Neural cell (in vitro differentiated cells): ENCODE measurements around the gene RPL34.

Experiments used
- CTCF ChIP-seq: fragments of 450-650 bp; IDR thresholded peaks from 2 replicates; pipeline ENCODE4 v1.5.1; 2014; ENCODE audit warnings: antibody characterized with exemption, mild to moderate bottlenecking, moderate library complexity; ENCODE audit not compliant: poor library complexity, severe bottlenecking
- EP300 ChIP-seq: fragments of 450-650 bp; conservative IDR thresholded peaks from 2 replicates; pipeline ENCODE4 v1.6.1; 2014; ENCODE audit warnings: antibody characterized with exemption, mild to moderate bottlenecking, moderate library complexity; ENCODE audit not compliant: poor library complexity, severe bottlenecking
- EZH2 ChIP-seq: fragments of 200-600, 300-800 bp; shearing (Covaris generic), sonication (generic); IDR thresholded peaks from 2 replicates; pipeline ENCODE4 v1.6.1; 2014; ENCODE audit warnings: antibody characterized with exemption, low read length, borderline replicate concordance, mild to moderate bottlenecking; ENCODE audit not compliant: insufficient read depth, poor library complexity, severe bottlenecking
- MXI1 ChIP-seq: fragments of 450-650 bp; conservative IDR thresholded peaks from 2 replicates; pipeline ENCODE4 v1.6.1; 2014; ENCODE audit warnings: antibody characterized with exemption, mild to moderate bottlenecking; ENCODE audit not compliant: poor library complexity, severe bottlenecking
- POLR2AphosphoS5 ChIP-seq: IDR thresholded peaks from 2 replicates; pipeline ENCODE4 v1.6.1; 2012
- RAD21 ChIP-seq: fragments of 450-650 bp; conservative IDR thresholded peaks from 2 replicates; pipeline ENCODE4 v1.6.1; 2014; ENCODE audit warnings: antibody characterized with exemption, mild to moderate bottlenecking, moderate library complexity
- REST ChIP-seq: IDR thresholded peaks from 2 replicates; pipeline ENCODE4 v1.6.1; 2012; ENCODE audit warnings: borderline replicate concordance
- SMC3 ChIP-seq: fragments of 450-650 bp; conservative IDR thresholded peaks from 2 replicates; pipeline ENCODE4 v1.6.1; 2014; ENCODE audit warnings: antibody characterized with exemption, mild to moderate bottlenecking, moderate library complexity; ENCODE audit not compliant: poor library complexity
- TAF1 ChIP-seq: IDR thresholded peaks from 2 replicates; pipeline ENCODE4 v1.6.1; 2012; ENCODE audit warnings: low read depth

- no peak for TF ChIP-seq RAD21
- no peak for TF ChIP-seq EZH2
- TF ChIP-seq CTCF: no peak
- no peak for TF ChIP-seq TAF1
- no peak for TF ChIP-seq SMC3
- no peak for TF ChIP-seq EP300
- no peak for TF ChIP-seq MXI1
- TF ChIP-seq REST: no peak
- TF ChIP-seq POLR2AphosphoS5: no peak
Observed at GRCh38 chr4:108628411-108628810, 8.0 kb downstream of the RPL34 start.
